NB4 (cell line): Measurements from ENCODE around the gene NRCAM.

Experiments
- POLR2A ChIP-seq: IDR thresholded peaks from 2 replicates; pipeline ENCODE4 v1.6.1; 2011; ENCODE audit warnings: mild to moderate bottlenecking; ENCODE audit not compliant: insufficient read length; ENCODE audit errors: extremely low read depth
- TF ChIP-seq, protein P1 (sequence below): IDR thresholded peaks from one replicate; pipeline ENCODE4 v1.5.1; 2012; ENCODE audit warnings: low read depth, low read length
- TF ChIP-seq, protein P2 (sequence below): IDR thresholded peaks from 2 replicates; pipeline ENCODE4 v1.6.1; 2011; ENCODE audit warnings: low read depth, low read length

DNA sequence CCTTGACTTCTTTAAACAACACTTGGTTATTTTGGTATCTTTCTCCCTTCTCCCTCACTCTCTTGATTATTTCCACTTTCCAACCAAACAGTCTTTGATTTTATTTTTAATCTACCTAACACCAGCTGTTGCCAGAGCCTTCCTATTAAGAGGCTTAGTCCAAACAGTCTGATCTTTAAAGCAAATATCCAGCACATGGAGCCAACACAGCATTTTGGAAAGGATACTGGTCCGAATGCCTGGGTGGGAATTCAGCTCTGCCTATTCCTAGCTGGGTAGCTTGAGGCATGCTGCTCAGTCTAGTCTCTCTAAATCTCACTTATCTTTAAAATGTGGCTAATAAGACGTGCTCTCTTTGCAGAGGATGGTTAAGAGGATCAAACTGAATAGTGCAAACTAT, 129.3 kb downstream of the NRCAM start:
- TF ChIP-seq, protein P1, sequence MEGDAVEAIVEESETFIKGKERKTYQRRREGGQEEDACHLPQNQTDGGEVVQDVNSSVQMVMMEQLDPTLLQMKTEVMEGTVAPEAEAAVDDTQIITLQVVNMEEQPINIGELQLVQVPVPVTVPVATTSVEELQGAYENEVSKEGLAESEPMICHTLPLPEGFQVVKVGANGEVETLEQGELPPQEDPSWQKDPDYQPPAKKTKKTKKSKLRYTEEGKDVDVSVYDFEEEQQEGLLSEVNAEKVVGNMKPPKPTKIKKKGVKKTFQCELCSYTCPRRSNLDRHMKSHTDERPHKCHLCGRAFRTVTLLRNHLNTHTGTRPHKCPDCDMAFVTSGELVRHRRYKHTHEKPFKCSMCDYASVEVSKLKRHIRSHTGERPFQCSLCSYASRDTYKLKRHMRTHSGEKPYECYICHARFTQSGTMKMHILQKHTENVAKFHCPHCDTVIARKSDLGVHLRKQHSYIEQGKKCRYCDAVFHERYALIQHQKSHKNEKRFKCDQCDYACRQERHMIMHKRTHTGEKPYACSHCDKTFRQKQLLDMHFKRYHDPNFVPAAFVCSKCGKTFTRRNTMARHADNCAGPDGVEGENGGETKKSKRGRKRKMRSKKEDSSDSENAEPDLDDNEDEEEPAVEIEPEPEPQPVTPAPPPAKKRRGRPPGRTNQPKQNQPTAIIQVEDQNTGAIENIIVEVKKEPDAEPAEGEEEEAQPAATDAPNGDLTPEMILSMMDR, result no peak
- no peak for TF ChIP-seq POLR2A
- TF ChIP-seq, protein P2, sequence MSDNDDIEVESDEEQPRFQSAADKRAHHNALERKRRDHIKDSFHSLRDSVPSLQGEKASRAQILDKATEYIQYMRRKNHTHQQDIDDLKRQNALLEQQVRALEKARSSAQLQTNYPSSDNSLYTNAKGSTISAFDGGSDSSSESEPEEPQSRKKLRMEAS, result no peak
